Measurements from ENCODE around the gene IL6ST. TPM values are rescaled to one million over a fixed set of nuclear protein-coding genes. Genes with fewer than 3 reads are reported as not detected.
"Not testable (repeated sequence)": the region's sequence is repeated elsewhere in the genome, so short reads cannot be mapped to it uniquely, and the experiment has no call there.

The IL6ST gene
- total and polyA plus RNA-seq, 2 donors: 94.1 to 95.9 TPM

DNA sequence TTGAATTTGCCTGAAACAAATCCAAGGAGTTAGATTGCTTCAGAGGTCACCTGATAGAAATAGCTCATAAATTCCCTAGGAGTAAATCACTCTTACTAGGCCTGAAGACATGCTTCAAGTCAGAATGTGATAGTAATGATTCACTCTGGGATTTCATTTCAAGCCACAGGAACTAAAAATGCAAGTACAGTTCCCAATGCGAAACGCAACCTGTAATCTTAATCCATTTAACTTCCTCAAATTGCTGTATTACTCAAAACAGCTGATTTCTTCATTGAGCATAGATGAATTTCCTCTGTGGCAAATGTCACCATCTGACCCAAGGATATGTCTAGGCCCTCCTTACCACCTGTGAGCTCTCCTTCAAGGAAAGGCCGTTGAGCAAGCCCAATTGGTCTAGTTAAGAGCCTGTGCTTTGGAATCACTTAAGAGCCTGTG is 32.1 kb upstream of the IL6ST start:
- DNase-seq (ENCODE audit: low read depth in 6 of 9, low spot score in 9 of 9): peak in 1 of 9 donors; percentile 28
- H3K9me3 ChIP-seq (ENCODE audit: control insufficient read depth in 2 of 2, insufficient read depth in 1 of 2, low read length in 1 of 2): no peaks in the 10 kb centered on the region
- no peak overlapping the region for H3K4me3 ChIP-seq (ENCODE audit: low read length in 2 of 2)
- no peaks in the 10 kb centered on the region for H3K27me3 ChIP-seq (ENCODE audit: control insufficient read depth in 2 of 2, insufficient read depth in 1 of 2, low read length in 1 of 2)
- no peaks in the 10 kb centered on the region for H3K4me1 ChIP-seq (ENCODE audit: control insufficient read depth in 2 of 2, insufficient read depth in 2 of 2, low read length in 2 of 2)
- H3K36me3 ChIP-seq (ENCODE audit: control insufficient read depth in 2 of 2, insufficient read depth in 2 of 2, low read length in 1 of 2): no peaks in the 10 kb centered on the region
- WGBS: 61% methylated on average over 3 of the region's 3 CpGs
- no peak overlapping the region for H3K27ac ChIP-seq (ENCODE audit: low read depth in 1 of 2, low read length in 1 of 2)

DNA sequence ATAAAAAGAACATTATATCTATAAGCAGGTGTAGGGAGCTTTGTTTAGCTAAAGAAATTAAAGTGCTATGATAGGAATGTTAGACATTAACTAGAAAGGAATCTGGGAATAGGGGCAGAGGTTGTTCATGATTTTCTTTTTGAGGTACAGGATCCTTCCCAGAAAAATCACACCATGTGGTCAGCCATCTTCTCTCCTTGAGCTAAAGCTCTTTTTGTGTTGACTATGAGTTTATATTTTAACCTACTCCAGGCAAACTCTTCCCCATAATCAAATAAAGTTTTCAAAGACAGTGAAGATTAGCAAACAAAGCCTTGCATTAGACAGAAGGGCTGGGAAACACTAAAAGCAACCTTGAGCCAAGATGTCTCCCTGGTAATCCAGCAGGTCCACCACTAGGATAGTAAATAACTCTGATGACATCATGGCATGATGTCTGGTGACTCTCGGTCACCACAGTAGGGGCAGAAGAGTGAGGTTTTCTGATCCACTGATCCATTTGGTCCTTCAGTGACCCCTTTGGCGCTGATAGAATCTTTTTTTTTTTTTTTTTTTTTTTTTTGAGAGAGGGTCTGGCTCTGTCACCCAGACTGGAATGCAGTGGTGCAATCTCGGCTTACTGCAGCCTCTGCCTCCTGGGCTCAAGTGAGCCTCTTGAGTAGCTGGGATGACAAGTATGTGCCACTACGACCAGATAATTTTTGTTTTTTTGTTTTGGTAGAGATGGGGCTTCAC is 30.6 kb upstream of the IL6ST start:
- 97% methylated on average over 4 of the region's 4 CpGs for WGBS

DNA sequence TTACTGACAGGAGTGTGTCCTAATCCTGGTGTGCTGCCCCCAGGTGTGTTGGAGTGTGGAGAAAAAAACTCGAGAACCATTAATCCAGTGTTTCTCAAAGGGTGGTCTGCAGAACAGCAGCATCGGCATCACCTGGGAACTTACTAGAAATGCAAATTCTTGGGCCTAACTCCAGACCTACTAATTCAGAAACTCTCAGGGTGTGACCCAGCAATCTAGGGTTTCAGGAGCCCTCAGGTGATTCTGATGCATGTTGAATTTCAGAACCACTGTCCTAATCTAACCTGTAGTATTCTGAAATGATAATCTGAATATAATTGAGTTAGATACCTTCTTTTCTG is 30.0 kb upstream of the IL6ST start:
- Histone ChIP-seq H3K36me3 (ENCODE audit: control insufficient read depth in 2 of 2, insufficient read depth in 2 of 2, low read length in 1 of 2) (no peaks in the 10 kb centered on the region), H3K27ac (ENCODE audit: low read depth in 1 of 2, low read length in 1 of 2) (no peak overlapping the region), H3K27me3 (ENCODE audit: control insufficient read depth in 2 of 2, insufficient read depth in 1 of 2, low read length in 1 of 2) (no peaks in the 10 kb centered on the region), H3K9me3 (ENCODE audit: control insufficient read depth in 2 of 2, insufficient read depth in 1 of 2, low read length in 1 of 2) (no peaks in the 10 kb centered on the region), H3K4me1 (ENCODE audit: control insufficient read depth in 2 of 2, insufficient read depth in 2 of 2, low read length in 2 of 2) (peaks cover 0 to 3% of the 10 kb centered on the region in 2 donors), H3K4me3 (ENCODE audit: low read length in 2 of 2) (no peak overlapping the region)
- WGBS: 97% methylated on average over 2 of the region's 2 CpGs
- no peak for DNase-seq (ENCODE audit: low read depth in 6 of 9, low spot score in 9 of 9)

More for the DNA sequence above, 30.6 kb upstream of the IL6ST start:
- DNase-seq (ENCODE audit: low read depth in 6 of 9, low spot score in 9 of 9): no peak
- Histone ChIP-seq H3K36me3 (ENCODE audit: control insufficient read depth in 2 of 2, insufficient read depth in 2 of 2, low read length in 1 of 2) (no peaks in the 10 kb centered on the region), H3K9me3 (ENCODE audit: control insufficient read depth in 2 of 2, insufficient read depth in 1 of 2, low read length in 1 of 2) (no peaks in the 10 kb centered on the region), H3K4me1 (ENCODE audit: control insufficient read depth in 2 of 2, insufficient read depth in 2 of 2, low read length in 2 of 2) (no peaks in the 10 kb centered on the region), H3K27me3 (ENCODE audit: control insufficient read depth in 2 of 2, insufficient read depth in 1 of 2, low read length in 1 of 2) (no peaks in the 10 kb centered on the region), H3K4me3 (ENCODE audit: low read length in 2 of 2) (no peak overlapping the region), H3K27ac (ENCODE audit: low read depth in 1 of 2, low read length in 1 of 2) (no peak overlapping the region)

DNA sequence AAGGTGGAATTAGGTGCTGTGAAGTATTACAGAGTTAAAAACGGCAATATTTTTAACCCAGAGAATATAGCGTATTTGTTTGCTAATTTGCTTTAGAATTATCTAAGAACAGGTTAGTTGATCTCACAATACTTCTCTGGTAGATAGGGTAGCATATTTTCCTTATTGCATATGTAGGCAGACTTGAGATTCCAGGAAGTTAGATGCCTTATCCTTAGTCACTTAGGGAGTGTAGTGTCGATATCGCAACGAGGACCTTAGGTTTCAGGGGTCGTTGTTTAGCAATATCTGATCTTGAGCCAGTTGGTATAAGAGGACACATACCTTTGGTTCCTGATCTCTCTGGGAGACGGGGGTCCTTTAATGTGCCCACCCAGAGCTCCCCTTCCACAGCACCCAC is 28.5 kb upstream of the IL6ST start:
- 97% methylated on average over 7 of the region's 7 CpGs for WGBS
- no peak for DNase-seq (ENCODE audit: low read depth in 6 of 9, low spot score in 9 of 9)
- H3K27me3 ChIP-seq (ENCODE audit: control insufficient read depth in 2 of 2, insufficient read depth in 1 of 2, low read length in 1 of 2): no peaks in the 10 kb centered on the region
- H3K4me1 ChIP-seq (ENCODE audit: control insufficient read depth in 2 of 2, insufficient read depth in 2 of 2, low read length in 2 of 2): peaks cover 0 to 6% of the 10 kb centered on the region in 2 donors
- H3K27ac ChIP-seq (ENCODE audit: low read depth in 1 of 2, low read length in 1 of 2): no peak overlapping the region
- H3K36me3 ChIP-seq (ENCODE audit: control insufficient read depth in 2 of 2, insufficient read depth in 2 of 2, low read length in 1 of 2): no peaks in the 10 kb centered on the region
- no peaks in the 10 kb centered on the region for H3K9me3 ChIP-seq (ENCODE audit: control insufficient read depth in 2 of 2, insufficient read depth in 1 of 2, low read length in 1 of 2)
- H3K4me3 ChIP-seq (ENCODE audit: low read length in 2 of 2): no peak overlapping the region

DNA sequence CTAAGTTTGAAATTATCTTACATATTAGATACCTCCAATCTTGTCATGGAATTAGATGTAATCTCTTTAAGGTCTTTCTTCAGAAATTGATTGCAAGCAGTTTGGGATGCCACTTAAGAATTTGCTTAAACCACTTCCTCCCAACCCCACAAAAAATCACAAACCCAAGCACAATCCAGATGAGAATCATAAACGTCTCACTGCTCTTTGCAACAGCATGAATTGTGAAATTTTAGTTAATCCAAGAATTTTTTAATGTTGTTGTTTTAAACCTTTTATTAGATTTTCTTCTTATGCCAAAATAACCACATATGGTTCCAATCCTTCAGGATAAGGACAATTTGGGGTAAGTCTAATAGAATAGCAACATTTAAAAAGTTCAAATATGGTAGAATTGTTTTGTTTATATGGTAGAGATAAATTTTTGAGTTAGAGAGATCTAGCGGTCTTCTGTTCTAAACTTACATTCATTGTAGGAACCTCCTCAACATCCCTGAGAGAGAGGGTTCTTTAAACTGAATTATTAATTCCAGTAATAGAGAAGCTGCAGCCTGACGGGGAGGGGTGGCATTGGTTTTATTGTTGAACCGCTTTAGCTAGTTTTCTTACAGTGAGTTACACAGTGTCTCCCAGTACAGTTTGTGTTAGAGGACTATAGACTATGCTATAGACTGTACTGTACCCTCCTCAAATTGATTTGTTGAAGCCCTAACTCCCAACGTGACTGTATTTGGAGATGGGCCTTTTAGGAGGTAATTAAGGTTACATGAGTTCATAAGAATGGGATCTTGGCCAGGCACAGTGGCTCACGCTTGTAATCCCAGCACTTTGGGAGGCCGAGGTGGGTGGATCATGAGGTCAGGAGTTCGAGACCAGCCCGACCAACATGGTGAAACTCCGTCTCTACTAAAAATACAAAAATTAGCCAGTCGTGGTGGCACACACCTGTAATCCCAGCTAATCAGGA is 24.8 kb upstream of the IL6ST start:
- Histone ChIP-seq H3K9me3 (ENCODE audit: control insufficient read depth in 2 of 2, insufficient read depth in 1 of 2, low read length in 1 of 2) (no peaks in the 10 kb centered on the region), H3K36me3 (ENCODE audit: control insufficient read depth in 2 of 2, insufficient read depth in 2 of 2, low read length in 1 of 2) (no peaks in the 10 kb centered on the region), H3K4me1 (ENCODE audit: control insufficient read depth in 2 of 2, insufficient read depth in 2 of 2, low read length in 2 of 2) (peaks cover 0 to 6% of the 10 kb centered on the region in 2 donors), H3K27me3 (ENCODE audit: control insufficient read depth in 2 of 2, insufficient read depth in 1 of 2, low read length in 1 of 2) (no peaks in the 10 kb centered on the region), H3K27ac (ENCODE audit: low read depth in 1 of 2, low read length in 1 of 2) (no peak overlapping the region), H3K4me3 (ENCODE audit: low read length in 2 of 2) (no peak overlapping the region)
- DNase-seq (ENCODE audit: low read depth in 6 of 9, low spot score in 9 of 9): peak in 1 of 9 donors; percentile 61
- 88% methylated on average over 11 of the region's 11 CpGs for WGBS

DNA sequence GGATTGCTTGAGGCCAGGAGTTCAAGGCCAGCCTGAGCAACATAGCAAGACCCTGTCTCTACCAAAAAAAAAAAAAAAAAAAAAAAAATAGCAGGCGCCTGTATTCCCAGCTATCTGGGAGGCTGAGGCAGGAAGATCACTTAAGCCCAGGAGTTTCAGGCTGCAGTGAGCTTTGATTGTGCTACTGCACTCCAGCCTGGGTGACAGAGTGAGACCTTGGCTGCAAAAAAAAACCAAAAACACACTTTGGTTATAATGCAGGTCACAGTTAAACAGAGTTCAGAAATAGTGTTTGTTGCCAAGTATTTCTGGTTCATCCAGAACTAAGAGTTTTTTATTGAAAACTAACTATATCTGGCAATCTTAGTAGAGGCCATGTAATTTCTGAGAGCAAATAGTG is 24.1 kb upstream of the IL6ST start:
- no peak for DNase-seq (ENCODE audit: low read depth in 6 of 9, low spot score in 9 of 9)
- no peaks in the 10 kb centered on the region for H3K36me3 ChIP-seq (ENCODE audit: control insufficient read depth in 2 of 2, insufficient read depth in 2 of 2, low read length in 1 of 2)
- peaks cover 0 to 6% of the 10 kb centered on the region in 2 donors for H3K4me1 ChIP-seq (ENCODE audit: control insufficient read depth in 2 of 2, insufficient read depth in 2 of 2, low read length in 2 of 2)
- no peaks in the 10 kb centered on the region for H3K9me3 ChIP-seq (ENCODE audit: control insufficient read depth in 2 of 2, insufficient read depth in 1 of 2, low read length in 1 of 2)
- no peak overlapping the region for H3K4me3 ChIP-seq (ENCODE audit: low read length in 2 of 2)
- H3K27me3 ChIP-seq (ENCODE audit: control insufficient read depth in 2 of 2, insufficient read depth in 1 of 2, low read length in 1 of 2): no peaks in the 10 kb centered on the region
- 95% methylated on average over 1 of the region's 1 CpG for WGBS
- peak overlapping the region in 1 of 2 donors; percentile 43 for H3K27ac ChIP-seq (ENCODE audit: low read depth in 1 of 2, low read length in 1 of 2)

DNA sequence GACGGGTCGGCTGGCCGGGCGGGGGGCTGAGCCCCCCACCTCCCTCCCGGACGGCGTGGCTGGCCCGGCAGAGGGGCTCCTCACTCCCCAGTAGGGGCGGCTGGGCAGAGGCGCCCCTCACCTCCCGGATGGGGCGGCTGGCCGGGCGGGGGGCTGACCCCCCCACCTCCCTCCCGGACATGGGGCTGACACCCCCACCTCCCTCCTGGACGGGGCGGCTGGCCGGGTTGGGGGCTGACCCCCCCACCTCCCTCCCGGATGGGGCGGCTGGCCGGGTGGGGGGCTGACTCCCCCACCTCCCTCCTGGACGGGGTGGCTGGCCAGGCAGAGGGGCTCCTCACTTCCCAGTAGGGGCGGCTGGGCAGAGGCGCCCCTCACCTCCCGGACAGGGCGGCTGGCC is 19.9 kb upstream of the IL6ST start:
- not testable (repeated sequence) for H3K36me3 ChIP-seq (ENCODE audit: control insufficient read depth in 2 of 2, insufficient read depth in 2 of 2, low read length in 1 of 2); H3K9me3 ChIP-seq (ENCODE audit: control insufficient read depth in 2 of 2, insufficient read depth in 1 of 2, low read length in 1 of 2); H3K27ac ChIP-seq (ENCODE audit: low read depth in 1 of 2, low read length in 1 of 2); H3K27me3 ChIP-seq (ENCODE audit: control insufficient read depth in 2 of 2, insufficient read depth in 1 of 2, low read length in 1 of 2); H3K4me3 ChIP-seq (ENCODE audit: low read length in 2 of 2); DNase-seq (ENCODE audit: low read depth in 6 of 9, low spot score in 9 of 9)
- 98% methylated on average over 22 of the region's 26 CpGs for WGBS
- peaks cover 0 to 15% of the 10 kb centered on the region in 2 donors for H3K4me1 ChIP-seq (ENCODE audit: control insufficient read depth in 2 of 2, insufficient read depth in 2 of 2, low read length in 2 of 2)

DNA sequence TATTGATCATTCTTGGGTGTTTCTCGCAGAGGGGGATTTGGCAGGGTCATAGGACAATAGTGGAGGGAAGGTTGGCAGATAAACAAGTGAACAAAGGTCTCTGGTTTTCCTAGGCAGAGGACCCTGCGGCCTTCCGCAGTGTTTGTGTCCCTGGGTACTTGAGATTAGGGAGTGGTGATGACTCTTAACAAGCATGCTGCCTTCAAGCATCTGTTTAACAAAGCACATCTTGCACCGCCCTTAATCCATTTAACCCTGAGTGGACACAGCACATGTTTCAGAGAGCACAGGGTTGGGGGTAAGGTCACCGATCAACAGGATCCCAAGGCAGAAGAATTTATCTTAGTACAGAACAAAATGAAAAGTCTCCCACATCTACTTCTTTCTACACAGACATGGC is 19.2 kb upstream of the IL6ST start:
- H3K4me1 ChIP-seq (ENCODE audit: control insufficient read depth in 2 of 2, insufficient read depth in 2 of 2, low read length in 2 of 2): peaks cover 0 to 14% of the 10 kb centered on the region in 2 donors
- 96% methylated on average over 2 of the region's 5 CpGs for WGBS
- DNase-seq (ENCODE audit: low read depth in 6 of 9, low spot score in 9 of 9); H3K27me3 ChIP-seq (ENCODE audit: control insufficient read depth in 2 of 2, insufficient read depth in 1 of 2, low read length in 1 of 2); H3K36me3 ChIP-seq (ENCODE audit: control insufficient read depth in 2 of 2, insufficient read depth in 2 of 2, low read length in 1 of 2); H3K27ac ChIP-seq (ENCODE audit: low read depth in 1 of 2, low read length in 1 of 2); H3K9me3 ChIP-seq (ENCODE audit: control insufficient read depth in 2 of 2, insufficient read depth in 1 of 2, low read length in 1 of 2); H3K4me3 ChIP-seq (ENCODE audit: low read length in 2 of 2): not testable (repeated sequence)
